ENCODE measurements around the gene SLC43A2. TPM values are rescaled to one million over a fixed set of nuclear protein-coding genes. Genes with fewer than 3 reads are reported as not detected.
"Not testable (repeated sequence)": the region's sequence is repeated elsewhere in the genome, so short reads cannot be mapped to it uniquely, and the experiment has no call there.

Gene SLC43A2
- total RNA-seq, 2 experiments from 2014 or later = 0.55 to 1.3 TPM

DNA sequence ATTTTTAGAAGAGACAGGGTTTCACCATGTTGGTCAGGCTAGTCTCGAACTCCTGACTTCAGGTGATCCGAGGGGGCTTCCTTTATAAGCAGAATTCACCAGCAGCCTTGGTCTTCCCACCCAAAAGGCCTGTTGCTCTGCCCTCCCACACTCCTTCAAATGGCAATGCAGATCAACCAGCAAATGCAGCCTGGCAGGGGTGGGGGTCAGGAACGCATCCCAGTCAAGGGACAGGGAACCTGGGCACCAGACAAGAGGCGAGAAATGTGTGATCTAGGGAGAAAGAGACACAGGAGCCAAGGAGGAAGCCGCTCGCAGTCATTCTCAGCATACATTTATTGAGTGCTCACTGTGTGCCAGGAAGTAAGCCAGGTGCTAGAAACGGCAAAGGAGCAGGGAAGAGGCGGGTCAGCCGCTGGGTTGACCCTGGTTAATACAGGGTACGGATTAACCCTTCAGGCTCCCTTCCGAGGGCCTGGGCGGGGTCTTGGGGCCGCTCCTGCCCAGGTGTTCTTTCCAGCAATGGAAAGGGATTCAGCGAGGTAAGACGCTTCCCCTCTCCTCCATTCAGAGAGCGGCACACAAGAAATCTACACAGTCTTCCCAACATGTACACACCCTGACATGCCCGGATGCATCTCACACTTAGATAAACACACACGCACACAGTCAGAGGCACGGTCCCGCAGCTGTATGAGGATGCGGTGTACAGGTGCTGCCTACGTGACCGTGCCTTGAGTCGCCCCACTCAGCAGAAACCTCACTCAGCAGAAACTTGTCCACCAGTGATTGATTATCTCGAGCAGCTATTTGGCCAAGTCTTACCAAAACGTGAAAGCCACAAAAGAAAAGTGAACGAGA, 59.5 kb downstream of the SLC43A2 start:
- no peaks in the 10 kb centered on the region for H3K9me3 Mint-ChIP-seq (ENCODE audit: low read depth)
- H3K4me1 Mint-ChIP-seq = peaks cover 23% of the 10 kb centered on the region
- no peak for ATAC-seq
- H3K4me3 Mint-ChIP-seq = no peak overlapping the region
- H3K27ac Mint-ChIP-seq = no peak overlapping the region
- H3K36me3 Mint-ChIP-seq = no peaks in the 10 kb centered on the region
- DNase-seq = peak; percentile 37
- CTCF ChIA-PET = no interaction called here
- H3K27me3 Mint-ChIP-seq = no peaks in the 10 kb centered on the region

DNA sequence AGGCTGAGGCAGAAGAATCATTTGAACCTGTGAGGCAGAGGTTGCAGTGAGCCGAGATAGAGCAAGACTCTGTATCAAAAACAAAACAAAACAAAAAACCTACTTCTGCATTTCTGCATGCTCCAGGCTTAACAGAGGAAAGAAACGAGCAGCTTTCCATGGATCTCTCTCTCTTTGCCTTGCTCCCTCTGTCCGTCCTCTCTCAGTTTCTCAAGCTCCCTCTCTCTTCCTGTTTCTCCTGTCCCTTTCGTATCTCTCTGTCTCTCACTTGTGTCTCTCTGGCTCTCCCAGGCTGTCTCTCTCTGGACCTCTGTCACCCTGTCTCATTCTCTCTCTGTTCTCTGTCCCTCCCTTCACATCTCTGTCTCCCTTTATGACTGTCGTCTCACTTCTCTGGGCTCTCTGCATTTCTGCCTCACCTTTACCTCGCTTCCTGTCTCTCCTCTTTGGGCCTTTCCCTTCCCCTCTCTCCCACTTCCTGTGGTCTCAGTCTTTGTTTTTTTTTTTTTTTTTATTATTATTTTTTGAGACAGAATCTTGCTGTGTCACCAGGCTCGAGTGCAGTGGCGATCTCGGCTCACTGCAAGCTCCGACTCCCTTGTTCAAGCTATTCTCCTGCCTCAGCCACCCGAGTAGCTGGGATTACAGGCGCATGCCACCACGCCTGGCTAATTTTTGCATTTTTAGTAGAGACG, 62.0 kb downstream of the SLC43A2 start:
- DNase-seq (peak; percentile 50), ATAC-seq (no peak)
- H3K36me3 Mint-ChIP-seq = no peaks in the 10 kb centered on the region
- CTCF ChIA-PET = interaction anchor here (0.7 to 2.7 kb wide), 10 partner anchors 8 to 201 kb away, joined by 3 to 9 read pairs (median 4); partner anchors contain the start of genes INPP5K, RILP and SLC43A2
- peak overlapping the region; percentile 72 for H3K4me3 Mint-ChIP-seq
- no peaks in the 10 kb centered on the region for H3K27me3 Mint-ChIP-seq
- peaks cover 26% of the 10 kb centered on the region for H3K4me1 Mint-ChIP-seq
- peak overlapping the region; percentile 86 for H3K27ac Mint-ChIP-seq
- no peaks in the 10 kb centered on the region for H3K9me3 Mint-ChIP-seq (ENCODE audit: low read depth)

DNA sequence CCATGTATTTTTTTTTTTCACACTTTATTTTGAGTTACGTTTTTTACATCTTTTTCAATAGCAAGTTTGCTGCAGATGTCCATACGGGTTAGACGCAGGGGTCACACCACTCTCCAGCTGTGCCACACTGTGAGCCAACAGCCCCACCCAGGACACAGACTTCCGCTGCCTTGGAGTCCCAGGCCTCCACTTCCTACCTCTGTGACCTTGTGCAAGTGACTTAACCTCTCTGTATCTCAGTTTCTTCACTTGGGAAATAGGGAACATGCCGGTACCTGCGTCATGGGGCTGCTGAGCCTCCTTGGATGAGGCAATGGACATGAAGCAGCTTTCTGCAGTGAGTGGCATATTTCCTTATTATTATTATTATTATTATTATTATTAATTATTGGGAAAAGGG, 62.8 kb downstream of the SLC43A2 start:
- H3K36me3 Mint-ChIP-seq = no peaks in the 10 kb centered on the region
- no peaks in the 10 kb centered on the region for H3K27me3 Mint-ChIP-seq
- DNase-seq = no peak
- H3K27ac Mint-ChIP-seq = no peak overlapping the region
- H3K4me1 Mint-ChIP-seq = peaks cover 34% of the 10 kb centered on the region
- ATAC-seq = no peak
- CTCF ChIA-PET = interaction anchor here (1.3 to 2.7 kb wide), 5 partner anchors 9 to 201 kb away, joined by 3 to 9 read pairs (median 7); partner anchors contain the start of genes RILP and SLC43A2
- no peaks in the 10 kb centered on the region for H3K9me3 Mint-ChIP-seq (ENCODE audit: low read depth)
- H3K4me3 Mint-ChIP-seq = no peak overlapping the region

DNA sequence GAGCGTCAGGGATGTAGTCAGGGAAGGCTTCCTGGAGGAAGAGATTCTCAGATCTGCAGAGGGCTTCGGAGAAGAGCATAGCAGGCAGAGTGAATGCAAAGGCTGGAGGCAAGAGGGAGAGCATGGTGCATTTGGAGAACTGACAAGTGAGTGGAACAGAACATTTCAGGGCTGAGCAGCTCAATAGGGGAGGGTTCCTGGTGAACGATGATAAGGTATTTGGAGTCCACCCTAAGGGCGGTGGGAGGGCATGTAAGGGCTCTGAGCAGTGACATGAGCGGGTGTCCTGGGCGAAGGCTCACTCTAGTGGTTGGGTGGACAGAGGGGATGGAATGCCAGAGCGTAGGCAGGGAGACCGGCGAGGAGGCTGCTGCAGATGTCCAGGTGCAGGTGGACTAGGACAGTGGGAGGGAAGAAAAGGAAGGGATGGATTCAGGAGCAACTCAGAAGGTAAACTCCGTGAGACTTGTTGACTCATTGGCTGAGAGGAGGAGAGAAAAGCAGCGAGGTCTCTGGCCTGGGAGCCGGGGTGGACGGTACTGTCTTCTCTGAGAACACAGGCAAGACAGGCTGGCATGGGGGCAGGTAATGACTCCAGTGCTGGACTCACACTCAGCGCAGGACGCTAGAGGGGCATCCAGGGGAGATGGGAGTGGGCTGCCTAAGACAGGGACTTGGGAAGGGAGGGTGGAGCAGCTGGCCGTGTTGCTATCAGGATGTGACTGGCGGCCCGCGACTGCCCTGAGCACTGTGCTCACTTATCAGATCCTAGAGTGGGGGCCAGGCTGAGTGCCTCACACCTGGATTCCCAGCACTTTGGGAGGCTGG, 64.6 kb downstream of the SLC43A2 start:
- Mint-ChIP-seq H3K4me3 (peak overlapping the region; percentile 57), H3K36me3 (no peaks in the 10 kb centered on the region), H3K27me3 (no peaks in the 10 kb centered on the region), H3K27ac (peak overlapping the region; percentile 55), H3K9me3 (ENCODE audit: low read depth) (no peaks in the 10 kb centered on the region), H3K4me1 (peaks cover 37% of the 10 kb centered on the region)
- CTCF ChIA-PET = interaction anchor here (2.2 kb wide), 1 partner anchor 10 kb away, joined by 10 read pairs; no protein-coding TSS in a partner anchor
- no peak for ATAC-seq
- no peak for DNase-seq

DNA sequence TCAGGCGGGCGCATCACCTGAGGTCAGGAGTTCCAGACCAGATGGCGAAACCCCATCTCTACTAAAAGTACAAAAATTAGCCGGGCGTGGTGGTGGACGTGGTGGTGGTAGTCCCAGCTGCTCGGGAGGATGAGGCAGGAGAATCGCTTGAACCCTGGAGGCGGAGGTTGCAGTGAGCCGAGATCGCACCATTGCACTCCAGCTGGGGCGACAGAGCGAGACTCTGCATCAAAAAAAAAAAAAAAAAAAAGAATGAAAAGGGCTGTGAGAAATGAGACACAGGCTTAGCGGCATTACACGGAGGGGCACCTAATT, 65.2 kb downstream of the SLC43A2 start:
- peaks cover 37% of the 10 kb centered on the region for H3K4me1 Mint-ChIP-seq
- H3K9me3 Mint-ChIP-seq (ENCODE audit: low read depth); ATAC-seq; H3K36me3 Mint-ChIP-seq; DNase-seq; H3K27me3 Mint-ChIP-seq; H3K27ac Mint-ChIP-seq: not testable (repeated sequence)
- H3K4me3 Mint-ChIP-seq = peak overlapping the region; percentile 57
- CTCF ChIA-PET = interaction anchor here (1.2 to 2.2 kb wide), 2 partner anchors 10 to 67 kb away, joined by 3 to 10 read pairs; no protein-coding TSS in a partner anchor

DNA sequence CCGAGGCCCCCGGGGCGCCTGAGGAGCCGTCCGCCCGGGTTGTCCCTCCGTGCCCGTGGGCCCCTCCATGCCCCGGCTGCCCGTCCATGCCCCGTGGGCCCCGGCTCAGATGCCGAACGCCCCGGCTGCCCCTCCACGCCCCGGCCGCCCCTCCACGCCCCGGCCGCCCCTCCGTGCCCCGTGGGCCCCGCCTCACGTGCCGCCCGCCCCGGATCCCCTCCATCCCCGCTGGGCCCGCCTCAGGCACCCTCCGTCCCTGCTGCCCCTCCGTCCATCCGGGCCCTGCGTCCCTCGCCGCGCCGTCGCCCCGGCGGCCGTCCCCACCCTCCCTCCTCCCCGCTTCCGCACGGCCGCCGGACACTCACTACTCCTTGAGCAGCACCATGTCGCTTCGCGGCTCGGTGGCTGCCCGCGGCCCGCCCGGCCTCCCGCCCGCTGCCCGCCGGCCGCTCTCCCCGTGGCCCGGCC, 66.4 kb downstream of the SLC43A2 start:
- no peaks in the 10 kb centered on the region for H3K36me3 Mint-ChIP-seq
- ATAC-seq (peak; percentile 54), DNase-seq (no peak)
- H3K9me3 Mint-ChIP-seq (ENCODE audit: low read depth) = no peaks in the 10 kb centered on the region
- CTCF ChIA-PET = interaction anchor here (0.6 to 2.2 kb wide), 6 partner anchors 10 to 430 kb away, joined by 3 to 10 read pairs (median 4); partner anchors contain the start of gene INPP5K
- peak overlapping the region; percentile 36 for H3K27ac Mint-ChIP-seq
- peaks cover 34% of the 10 kb centered on the region for H3K4me1 Mint-ChIP-seq
- H3K27me3 Mint-ChIP-seq = no peaks in the 10 kb centered on the region
- peak overlapping the region; percentile 81 for H3K4me3 Mint-ChIP-seq

DNA sequence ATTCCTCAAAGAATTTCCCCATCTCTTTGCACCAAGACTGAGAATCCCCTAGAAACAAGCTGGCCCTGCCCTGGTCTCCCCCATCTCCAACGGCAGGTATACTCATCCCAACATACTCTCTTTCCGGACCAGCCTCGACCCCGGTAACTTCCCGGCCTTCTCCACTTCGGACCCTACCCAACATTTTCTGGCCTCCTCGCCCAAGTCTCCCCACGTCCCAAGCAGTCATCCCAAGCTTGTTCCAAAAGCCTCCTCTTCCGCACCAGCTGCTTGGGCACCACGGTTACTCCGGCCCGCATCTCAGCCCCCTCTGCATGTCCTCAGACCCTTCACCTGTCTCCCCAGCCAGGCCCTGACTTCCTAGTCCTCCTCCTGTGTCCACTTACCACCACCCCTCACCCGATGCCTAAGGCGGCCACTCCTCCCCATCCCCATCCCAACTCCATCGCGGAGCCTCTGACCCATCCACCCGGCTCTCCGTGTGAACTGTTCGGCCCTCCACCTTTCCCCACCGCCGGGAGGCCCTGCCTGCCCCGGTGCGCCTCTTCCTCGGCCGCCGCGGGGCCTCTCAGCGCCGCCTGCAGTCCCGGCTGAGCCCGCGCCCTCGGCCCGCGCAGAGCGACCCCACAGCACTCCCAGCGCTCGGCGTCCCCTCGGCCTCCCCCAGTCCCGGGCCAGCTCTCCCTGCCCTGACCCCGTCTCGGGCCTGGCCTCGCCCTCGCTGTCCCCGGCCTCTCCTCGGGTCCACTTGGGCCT, 67.0 kb downstream of the SLC43A2 start:
- CTCF ChIA-PET = interaction anchor here (0.9 to 1.4 kb wide), 5 partner anchors 11 to 196 kb away, joined by 3 to 9 read pairs (median 3); no protein-coding TSS in a partner anchor

DNA sequence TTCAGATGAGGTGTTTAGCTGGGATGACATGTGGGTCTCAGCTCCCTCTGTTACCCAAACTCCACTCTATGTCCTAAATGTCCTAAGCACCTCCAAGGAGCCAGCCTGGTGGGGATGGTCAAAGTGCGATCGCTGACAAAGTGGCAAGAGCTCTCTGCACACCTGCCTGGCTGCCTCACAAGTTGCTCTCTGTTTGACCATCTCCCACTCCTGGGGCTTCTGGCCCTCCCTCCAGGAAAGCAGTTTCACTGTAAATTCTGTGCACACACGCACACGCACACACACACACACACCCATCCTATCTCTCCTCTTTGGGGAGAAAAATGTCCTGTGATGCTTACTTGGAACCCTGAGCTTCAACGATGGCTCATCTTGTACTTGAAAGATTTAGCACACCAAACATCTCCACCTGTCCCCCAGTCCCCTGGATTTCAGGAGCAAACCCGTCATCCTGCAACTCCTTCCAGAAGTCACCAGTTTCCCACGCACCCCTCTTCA, 67.7 kb downstream of the SLC43A2 start:
- ATAC-seq = no peak
- CTCF ChIA-PET = interaction anchor here (0.7 to 1.4 kb wide), 5 partner anchors 46 to 196 kb away, joined by 3 to 9 read pairs (median 3); no protein-coding TSS in a partner anchor
- DNase-seq = no peak
- Mint-ChIP-seq H3K9me3 (ENCODE audit: low read depth) (no peaks in the 10 kb centered on the region), H3K27me3 (no peaks in the 10 kb centered on the region), H3K4me3 (peak overlapping the region; percentile 81), H3K36me3 (no peaks in the 10 kb centered on the region), H3K27ac (no peak overlapping the region), H3K4me1 (peaks cover 35% of the 10 kb centered on the region)

More for the DNA sequence above, 67.0 kb downstream of the SLC43A2 start:
- Mint-ChIP-seq H3K27me3 (no peaks in the 10 kb centered on the region), H3K36me3 (no peaks in the 10 kb centered on the region), H3K9me3 (ENCODE audit: low read depth) (no peaks in the 10 kb centered on the region), H3K4me1 (peaks cover 33% of the 10 kb centered on the region), H3K27ac (peak overlapping the region; percentile 47), H3K4me3 (peak overlapping the region; percentile 81)
- ATAC-seq = peak; percentile 50
- peak; percentile 57 for DNase-seq

DNA sequence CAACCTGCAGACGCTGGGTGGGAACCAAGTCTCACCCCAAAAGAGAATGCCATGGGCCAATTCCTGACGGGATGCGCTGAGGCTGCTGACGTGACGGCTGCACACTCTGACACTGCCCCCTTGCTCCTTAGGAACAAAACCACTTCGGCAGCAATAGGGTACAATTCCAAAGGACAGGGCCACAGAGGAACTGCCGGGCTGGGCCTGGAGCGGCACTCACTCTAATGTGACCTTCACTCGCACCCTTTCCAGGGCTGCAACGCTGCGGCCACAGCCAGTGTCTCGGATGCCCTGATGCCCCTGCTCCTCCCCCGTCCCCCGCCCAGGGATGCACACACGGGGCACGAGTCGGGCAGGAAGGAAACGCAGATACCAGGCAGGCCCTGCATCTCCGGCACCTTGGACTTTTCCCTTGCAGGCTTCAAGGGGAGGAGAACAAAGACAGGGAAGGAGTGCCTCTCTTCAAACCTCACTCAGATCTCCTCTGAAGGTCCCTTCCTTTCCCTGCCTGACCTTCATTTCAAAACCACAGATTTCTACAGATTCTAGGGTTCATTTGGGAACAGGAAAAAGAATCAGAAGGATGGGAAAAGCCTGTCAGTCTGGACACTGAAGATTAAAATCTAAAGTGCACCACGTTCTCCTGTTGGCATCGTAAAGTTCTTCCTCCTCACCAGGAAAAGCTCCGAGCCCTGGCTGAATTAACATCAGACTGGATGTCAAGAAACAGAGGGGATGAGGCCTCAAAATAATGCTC, 68.4 kb downstream of the SLC43A2 start:
- no peaks in the 10 kb centered on the region for H3K36me3 Mint-ChIP-seq
- CTCF ChIA-PET = interaction anchor here (0.7 to 1.4 kb wide), 3 partner anchors 87 to 195 kb away, joined by 3 read pairs; no protein-coding TSS in a partner anchor
- H3K9me3 Mint-ChIP-seq (ENCODE audit: low read depth) = no peaks in the 10 kb centered on the region
- no peak overlapping the region for H3K27ac Mint-ChIP-seq
- no peak overlapping the region for H3K4me3 Mint-ChIP-seq
- H3K27me3 Mint-ChIP-seq = no peaks in the 10 kb centered on the region
- DNase-seq = no peak
- ATAC-seq = no peak
- peaks cover 31% of the 10 kb centered on the region for H3K4me1 Mint-ChIP-seq

DNA sequence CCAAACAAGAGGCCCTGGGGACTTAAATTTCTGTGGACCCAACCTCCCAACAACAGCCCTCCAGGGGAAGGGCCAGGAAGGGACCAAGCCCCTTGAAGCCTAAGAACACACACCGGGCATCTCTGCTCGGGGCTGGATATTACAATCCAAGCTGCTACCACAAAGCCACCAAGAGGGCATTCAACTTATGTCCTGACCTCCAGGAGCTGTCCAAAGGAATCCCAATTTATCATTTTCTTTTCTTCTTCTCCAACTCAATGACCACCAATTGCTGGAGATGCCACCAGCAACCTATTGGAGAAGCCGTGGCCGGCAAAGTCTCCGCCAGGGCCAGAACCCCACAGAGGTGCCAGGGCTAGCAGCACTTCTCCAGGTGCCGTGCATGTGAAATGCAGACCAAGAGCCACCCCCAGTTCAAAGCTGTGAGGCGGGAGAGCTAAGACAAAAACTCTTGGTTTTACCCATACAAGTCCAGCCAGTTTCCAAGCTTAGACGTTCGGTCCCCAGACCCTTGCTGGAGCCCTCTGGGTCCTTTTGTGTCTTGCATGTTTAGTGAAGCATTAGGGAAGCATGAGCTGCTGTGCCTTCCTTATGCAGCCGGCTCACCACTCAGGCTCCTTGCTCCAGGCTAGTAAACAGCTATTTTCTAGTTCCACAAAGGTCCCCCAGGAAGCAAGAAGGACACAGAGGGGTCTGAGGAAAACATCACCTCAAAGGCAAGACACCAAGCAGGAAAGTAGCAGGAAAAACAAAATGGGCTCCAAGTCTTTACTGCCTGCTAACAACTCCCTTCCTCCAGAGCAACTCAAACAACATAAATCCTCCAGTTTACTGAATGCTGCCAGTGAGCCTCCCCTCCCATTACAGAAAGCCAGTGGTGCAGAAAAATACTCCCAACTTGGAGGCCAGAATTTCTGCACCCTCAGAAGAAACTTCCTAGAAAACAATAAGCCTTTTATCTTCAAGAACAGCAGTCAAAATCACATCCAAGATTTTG, 69.3 kb downstream of the SLC43A2 start:
- no peak overlapping the region for H3K27ac Mint-ChIP-seq
- H3K27me3 Mint-ChIP-seq = no peaks in the 10 kb centered on the region
- H3K36me3 Mint-ChIP-seq = no peaks in the 10 kb centered on the region
- ATAC-seq = no peak
- H3K4me1 Mint-ChIP-seq = peaks cover 29% of the 10 kb centered on the region
- CTCF ChIA-PET = interaction anchor here (0.6 kb wide), 1 partner anchor 191 kb away, joined by 3 read pairs; no protein-coding TSS in a partner anchor
- no peaks in the 10 kb centered on the region for H3K9me3 Mint-ChIP-seq (ENCODE audit: low read depth)
- no peak overlapping the region for H3K4me3 Mint-ChIP-seq
- no peak for DNase-seq
